Measurements from ENCODE around the gene TASP1. TPM values are rescaled to one million over a fixed set of nuclear protein-coding genes. Genes with fewer than 3 reads are reported as not detected.

The TASP1 gene
- total and polyA plus RNA-seq, 7 experiments from 2014 or later, result 10.6 to 19.3 (median 13.3) TPM

GRCh38 chr20:13678944-13679343 is 40.2 kb upstream of the TASP1 start:
- Histone ChIP-seq H3K27me3 (ENCODE audit: control insufficient read depth in 2 of 2, insufficient read depth in 2 of 2, low read length in 2 of 2) (no peaks in the 10 kb centered on the region), H3K4me3 (ENCODE audit: low read length) (no peak overlapping the region), H3K27ac (ENCODE audit: low read depth, low read length) (no peak overlapping the region), H3K4me1 (ENCODE audit: control insufficient read depth in 2 of 2, insufficient read depth in 2 of 2, low read length in 2 of 2) (no peaks in the 10 kb centered on the region), H3K9me3 (ENCODE audit: control insufficient read depth in 2 of 3, low read length in 3 of 3) (no peaks in the 10 kb centered on the region), H3K36me3 (ENCODE audit: control insufficient read depth in 2 of 3, insufficient read depth in 3 of 3, low read length in 3 of 3) (no peaks in the 10 kb centered on the region)
- POLR2A ChIA-PET, result no interaction called here
- Mint-ChIP-seq H3K4me3 (no peak overlapping the region), H3K9me3 (peaks cover 0 to 2% (median 0%) of the 10 kb centered on the region in 11 donors), H3K27me3 (peaks cover 0 to 13% (median 8%) of the 10 kb centered on the region in 5 donors), H3K4me1 (peaks cover 0 to 2% (median 0%) of the 10 kb centered on the region in 7 donors), H3K36me3 (peaks cover 0 to 2% (median 0%) of the 10 kb centered on the region in 5 donors), H3K27ac (no peak overlapping the region)
- intact Hi-C loops (cut with micrococcal nuclease), result no loop called here
- no peak for ATAC-seq
- CTCF ChIA-PET, result no interaction called here
- no peak for DNase-seq

GRCh38 chr20:13677241-13677640 is 38.5 kb upstream of the TASP1 start:
- ATAC-seq, result no peak

GRCh38 chr20:13676682-13677081 is 38.0 kb upstream of the TASP1 start:
- no peak overlapping the region for H3K4me3 Mint-ChIP-seq
- DNase-seq (no peak), ATAC-seq (no peak)
- peaks cover 0 to 3% (median 0%) of the 10 kb centered on the region in 5 donors for H3K36me3 Mint-ChIP-seq
- no peaks in the 10 kb centered on the region for H3K9me3 ChIP-seq (ENCODE audit: control insufficient read depth in 2 of 3, low read length in 3 of 3)
- H3K4me1 ChIP-seq (ENCODE audit: control insufficient read depth in 2 of 2, insufficient read depth in 2 of 2, low read length in 2 of 2), result no peaks in the 10 kb centered on the region
- peaks cover 0 to 4% (median 0%) of the 10 kb centered on the region in 11 donors for H3K9me3 Mint-ChIP-seq
- H3K27me3 Mint-ChIP-seq, result peaks cover 0 to 15% (median 4%) of the 10 kb centered on the region in 5 donors
- H3K4me1 Mint-ChIP-seq, result peaks cover 0 to 2% (median 0%) of the 10 kb centered on the region in 7 donors
- no peak overlapping the region for H3K4me3 ChIP-seq (ENCODE audit: low read length)
- no peaks in the 10 kb centered on the region for H3K27me3 ChIP-seq (ENCODE audit: control insufficient read depth in 2 of 2, insufficient read depth in 2 of 2, low read length in 2 of 2)
- H3K27ac ChIP-seq (ENCODE audit: low read depth, low read length), result no peak overlapping the region
- ChIA-PET CTCF (no interaction called here), POLR2A (no interaction called here)
- H3K27ac Mint-ChIP-seq, result no peak overlapping the region
- intact Hi-C loops (cut with micrococcal nuclease), result no loop called here
- H3K36me3 ChIP-seq (ENCODE audit: control insufficient read depth in 2 of 3, insufficient read depth in 3 of 3, low read length in 3 of 3), result no peaks in the 10 kb centered on the region

More at GRCh38 chr20:13677241-13677640, 38.5 kb upstream of the TASP1 start:
- no peak overlapping the region for H3K4me3 ChIP-seq (ENCODE audit: low read length)
- H3K9me3 Mint-ChIP-seq, result peaks cover 0 to 4% (median 0%) of the 10 kb centered on the region in 11 donors
- peaks cover 0 to 9% (median 4%) of the 10 kb centered on the region in 5 donors for H3K27me3 Mint-ChIP-seq
- H3K36me3 Mint-ChIP-seq, result peaks cover 0 to 3% (median 0%) of the 10 kb centered on the region in 5 donors
- H3K27me3 ChIP-seq (ENCODE audit: control insufficient read depth in 2 of 2, insufficient read depth in 2 of 2, low read length in 2 of 2), result no peaks in the 10 kb centered on the region
- H3K36me3 ChIP-seq (ENCODE audit: control insufficient read depth in 2 of 3, insufficient read depth in 3 of 3, low read length in 3 of 3), result no peaks in the 10 kb centered on the region
- intact Hi-C loops (cut with micrococcal nuclease), result no loop called here
- ChIA-PET CTCF (no interaction called here), POLR2A (no interaction called here)
- no peak overlapping the region for H3K27ac Mint-ChIP-seq
- no peak overlapping the region for H3K4me3 Mint-ChIP-seq
- no peak for DNase-seq
- H3K4me1 ChIP-seq (ENCODE audit: control insufficient read depth in 2 of 2, insufficient read depth in 2 of 2, low read length in 2 of 2), result no peaks in the 10 kb centered on the region
- H3K4me1 Mint-ChIP-seq, result peaks cover 0 to 2% (median 0%) of the 10 kb centered on the region in 7 donors
- H3K27ac ChIP-seq (ENCODE audit: low read depth, low read length), result no peak overlapping the region
- H3K9me3 ChIP-seq (ENCODE audit: control insufficient read depth in 2 of 3, low read length in 3 of 3), result no peaks in the 10 kb centered on the region

DNA sequence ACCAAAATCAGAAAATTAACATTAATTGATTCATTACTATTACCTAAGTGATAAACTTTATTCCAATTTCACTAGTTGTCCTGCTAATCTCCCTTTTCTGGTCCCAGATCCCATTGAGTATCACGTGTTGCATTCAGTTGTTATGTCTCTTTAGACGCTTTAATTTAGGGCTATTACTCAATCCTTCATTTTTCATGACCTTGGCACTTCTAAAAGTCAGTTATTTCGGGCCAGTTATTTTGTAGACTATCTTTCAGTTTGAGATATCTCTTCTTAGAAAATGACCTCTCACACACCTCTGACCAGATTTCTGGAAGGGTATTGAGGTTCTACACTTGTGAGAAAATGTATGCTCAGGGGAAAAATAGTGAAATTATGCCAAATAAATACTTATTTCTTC is 34.0 kb upstream of the TASP1 start:
- ChIA-PET POLR2A (no interaction called here), CTCF (no interaction called here)
- no peak for ATAC-seq
- Histone ChIP-seq H3K4me3 (ENCODE audit: low read length) (no peak overlapping the region), H3K27me3 (ENCODE audit: control insufficient read depth in 2 of 2, insufficient read depth in 2 of 2, low read length in 2 of 2) (no peaks in the 10 kb centered on the region), H3K9me3 (ENCODE audit: control insufficient read depth in 2 of 3, low read length in 3 of 3) (no peaks in the 10 kb centered on the region), H3K4me1 (ENCODE audit: control insufficient read depth in 2 of 2, insufficient read depth in 2 of 2, low read length in 2 of 2) (no peaks in the 10 kb centered on the region), H3K36me3 (ENCODE audit: control insufficient read depth in 2 of 3, insufficient read depth in 3 of 3, low read length in 3 of 3) (no peaks in the 10 kb centered on the region), H3K27ac (ENCODE audit: low read depth, low read length) (no peak overlapping the region)
- Mint-ChIP-seq H3K27me3 (peaks cover 0 to 31% (median 14%) of the 10 kb centered on the region in 5 donors), H3K27ac (no peak overlapping the region), H3K36me3 (peaks cover 0 to 3% (median 0%) of the 10 kb centered on the region in 5 donors), H3K4me1 (peaks cover 0 to 2% (median 0%) of the 10 kb centered on the region in 7 donors), H3K4me3 (no peak overlapping the region), H3K9me3 (peaks cover 0 to 5% (median 0%) of the 10 kb centered on the region in 11 donors)
- intact Hi-C loops (cut with micrococcal nuclease), result no loop called here
- no peak for DNase-seq

- Histone ChIP-seq H3K27ac (ENCODE audit: low read depth, low read length) (no peak overlapping the region), H3K4me3 (ENCODE audit: low read length) (no peak overlapping the region), H3K27me3 (ENCODE audit: control insufficient read depth in 2 of 2, insufficient read depth in 2 of 2, low read length in 2 of 2) (no peaks in the 10 kb centered on the region), H3K9me3 (ENCODE audit: control insufficient read depth in 2 of 3, low read length in 3 of 3) (no peaks in the 10 kb centered on the region), H3K4me1 (ENCODE audit: control insufficient read depth in 2 of 2, insufficient read depth in 2 of 2, low read length in 2 of 2) (no peaks in the 10 kb centered on the region), H3K36me3 (ENCODE audit: control insufficient read depth in 2 of 3, insufficient read depth in 3 of 3, low read length in 3 of 3) (no peaks in the 10 kb centered on the region)
- POLR2A ChIA-PET, result no interaction called here
- no peak overlapping the region for H3K4me3 Mint-ChIP-seq
- H3K27ac Mint-ChIP-seq, result no peak overlapping the region
- CTCF ChIA-PET, result interaction anchor here (0.5 kb wide), 1 partner anchor 595 kb away, joined by 3 read pairs; no protein-coding TSS in a partner anchor
- peaks cover 0 to 2% (median 0%) of the 10 kb centered on the region in 7 donors for H3K4me1 Mint-ChIP-seq
- intact Hi-C loops (cut with micrococcal nuclease), result no loop called here
- peaks cover 0 to 3% (median 0%) of the 10 kb centered on the region in 5 donors for H3K36me3 Mint-ChIP-seq
- H3K9me3 Mint-ChIP-seq, result peaks cover 0 to 6% (median 0%) of the 10 kb centered on the region in 11 donors
- H3K27me3 Mint-ChIP-seq, result peaks cover 0 to 31% (median 15%) of the 10 kb centered on the region in 5 donors
- no peak for DNase-seq
- ATAC-seq, result no peak
These were observed 33.2 kb upstream of the TASP1 start for GRCh38 chr20:13671916-13672378.

GRCh38 chr20:13671512-13671911 is 32.8 kb upstream of the TASP1 start:
- peaks cover 0 to 31% (median 15%) of the 10 kb centered on the region in 5 donors for H3K27me3 Mint-ChIP-seq

DNA sequence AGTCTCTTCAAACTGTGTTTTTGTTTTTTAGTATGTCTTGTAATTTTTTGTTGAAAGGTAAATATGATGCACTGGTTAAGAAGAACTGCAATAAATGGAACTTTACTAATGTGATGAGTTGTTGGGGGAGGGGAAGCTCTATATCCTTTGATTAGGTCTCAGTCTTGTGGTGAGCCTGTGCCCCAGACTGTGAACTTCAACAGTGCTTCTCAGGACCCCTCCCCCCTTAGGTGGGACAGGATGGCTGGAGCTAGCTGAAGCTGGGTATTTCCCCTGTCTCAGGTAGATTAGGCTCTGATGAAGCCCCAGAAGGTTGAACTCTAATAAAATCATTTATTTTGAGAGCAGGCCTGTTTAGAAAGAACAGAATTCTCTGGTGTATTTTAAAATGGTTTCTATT is 31.4 kb upstream of the TASP1 start:
- DNase-seq, result no peak
- H3K9me3 Mint-ChIP-seq, result peaks cover 0 to 6% (median 0%) of the 10 kb centered on the region in 11 donors
- Histone ChIP-seq H3K4me1 (ENCODE audit: control insufficient read depth in 2 of 2, insufficient read depth in 2 of 2, low read length in 2 of 2) (no peaks in the 10 kb centered on the region), H3K27me3 (ENCODE audit: control insufficient read depth in 2 of 2, insufficient read depth in 2 of 2, low read length in 2 of 2) (no peaks in the 10 kb centered on the region), H3K9me3 (ENCODE audit: control insufficient read depth in 2 of 3, low read length in 3 of 3) (no peaks in the 10 kb centered on the region), H3K4me3 (ENCODE audit: low read length) (no peak overlapping the region), H3K27ac (ENCODE audit: low read depth, low read length) (no peak overlapping the region), H3K36me3 (ENCODE audit: control insufficient read depth in 2 of 3, insufficient read depth in 3 of 3, low read length in 3 of 3) (no peaks in the 10 kb centered on the region)
- no peak overlapping the region for H3K4me3 Mint-ChIP-seq
- no peak for ATAC-seq
- peaks cover 0 to 2% (median 0%) of the 10 kb centered on the region in 7 donors for H3K4me1 Mint-ChIP-seq
- peaks cover 0 to 3% (median 0%) of the 10 kb centered on the region in 5 donors for H3K36me3 Mint-ChIP-seq
- ChIA-PET POLR2A (no interaction called here), CTCF (no interaction called here)
- intact Hi-C loops (cut with micrococcal nuclease), result no loop called here
- peaks cover 0 to 37% (median 15%) of the 10 kb centered on the region in 5 donors for H3K27me3 Mint-ChIP-seq
- H3K27ac Mint-ChIP-seq, result no peak overlapping the region

More at GRCh38 chr20:13671512-13671911, 32.8 kb upstream of the TASP1 start:
- Histone ChIP-seq H3K9me3 (ENCODE audit: control insufficient read depth in 2 of 3, low read length in 3 of 3) (no peaks in the 10 kb centered on the region), H3K4me3 (ENCODE audit: low read length) (no peak overlapping the region), H3K36me3 (ENCODE audit: control insufficient read depth in 2 of 3, insufficient read depth in 3 of 3, low read length in 3 of 3) (no peaks in the 10 kb centered on the region), H3K27me3 (ENCODE audit: control insufficient read depth in 2 of 2, insufficient read depth in 2 of 2, low read length in 2 of 2) (no peaks in the 10 kb centered on the region), H3K27ac (ENCODE audit: low read depth, low read length) (no peak overlapping the region), H3K4me1 (ENCODE audit: control insufficient read depth in 2 of 2, insufficient read depth in 2 of 2, low read length in 2 of 2) (no peaks in the 10 kb centered on the region)
- ChIA-PET POLR2A (no interaction called here), CTCF (interaction anchor here (0.5 kb wide), 1 partner anchor 594 kb away, joined by 3 read pairs; no protein-coding TSS in a partner anchor)
- H3K9me3 Mint-ChIP-seq, result peaks cover 0 to 6% (median 0%) of the 10 kb centered on the region in 11 donors
- no peak for ATAC-seq
- DNase-seq, result no peak
- peaks cover 0 to 3% (median 0%) of the 10 kb centered on the region in 5 donors for H3K36me3 Mint-ChIP-seq
- no peak overlapping the region for H3K27ac Mint-ChIP-seq
- no peak overlapping the region for H3K4me3 Mint-ChIP-seq
- intact Hi-C loops (cut with micrococcal nuclease), result no loop called here
- H3K4me1 Mint-ChIP-seq, result peaks cover 0 to 2% (median 0%) of the 10 kb centered on the region in 7 donors
